GM19240 (cell line): Measurements from ENCODE around the gene FDCSP.
"Not testable (repeated sequence)": the region's sequence is repeated elsewhere in the genome, so short reads cannot be mapped to it uniquely, and the experiment has no call there.

Experiments
- DNase-seq: peaks from one replicate; pipeline ENCODE4 v3.0.0; 2011; ENCODE audit warnings: low spot score; ENCODE audit not compliant: insufficient read length

Gene FDCSP

GRCh38 chr4:70225824-70226223 lies at the start of gene FDCSP:
Gene FDCSP (plus strand): TSS chr4:70226124. CDS start chr4:70231195, 5,071 bp downstream.
- no peak for DNase-seq

GRCh38 chr4:70177090-70177489 lies 48.8 kb upstream of the FDCSP start:
- DNase-seq: no peak

DNA sequence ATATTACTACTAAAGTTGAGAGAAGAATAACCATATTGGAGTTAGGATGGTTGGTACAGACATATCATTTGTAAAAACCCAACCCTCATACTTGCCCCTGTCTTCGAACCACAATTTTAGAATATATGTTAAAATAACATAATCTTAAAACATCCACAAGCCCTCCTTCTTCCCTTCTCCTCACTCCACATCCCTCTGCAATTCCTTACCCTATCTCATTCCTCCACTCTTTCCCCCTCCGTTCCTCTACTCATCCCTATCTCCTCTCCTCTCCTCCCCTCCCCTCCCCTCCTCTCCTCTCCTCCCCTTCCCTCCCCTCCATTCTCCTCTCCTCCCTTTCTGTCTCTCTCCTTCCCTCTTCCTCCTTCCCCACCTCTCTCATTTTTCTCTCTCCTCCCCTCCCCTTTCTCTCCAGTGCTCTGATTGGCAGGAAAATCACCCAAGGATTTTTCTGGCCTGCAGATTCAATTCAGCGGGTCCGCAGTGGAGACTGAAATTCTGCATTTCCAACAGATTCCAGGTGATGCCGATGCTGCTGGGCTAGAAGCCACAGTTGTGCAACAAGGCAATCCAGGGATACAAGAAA lies 47.8 kb upstream of the FDCSP start:
- DNase-seq: no peak

DNA sequence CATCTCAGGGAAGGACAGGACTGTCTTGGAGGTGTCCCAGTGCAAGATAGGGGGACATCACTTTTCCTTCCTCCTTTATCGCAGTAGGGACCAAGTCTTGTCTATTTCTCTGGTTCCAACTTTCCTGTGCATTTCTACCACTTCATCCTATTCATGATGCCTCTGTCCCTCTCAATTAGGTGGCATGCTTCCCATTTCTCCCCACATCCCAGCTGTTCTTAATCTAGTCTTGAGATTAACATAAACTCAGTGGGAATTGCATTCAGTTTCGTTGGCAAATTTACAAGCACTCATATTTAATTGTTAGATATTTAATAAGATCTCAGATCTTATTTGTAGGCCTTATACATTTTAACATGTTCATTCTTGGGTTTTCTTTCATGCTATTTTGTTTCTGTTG lies 46.1 kb upstream of the FDCSP start:
- DNase-seq: no peak

- DNase-seq: no peak
Measured at GRCh38 chr4:70181864-70182263, 44.1 kb upstream of the FDCSP start.

GRCh38 chr4:70182517-70183167 lies 43.3 kb upstream of the FDCSP start:
- no peak for DNase-seq

- DNase-seq: no peak
Measured at GRCh38 chr4:70183168-70183939, 42.6 kb upstream of the FDCSP start.

DNA sequence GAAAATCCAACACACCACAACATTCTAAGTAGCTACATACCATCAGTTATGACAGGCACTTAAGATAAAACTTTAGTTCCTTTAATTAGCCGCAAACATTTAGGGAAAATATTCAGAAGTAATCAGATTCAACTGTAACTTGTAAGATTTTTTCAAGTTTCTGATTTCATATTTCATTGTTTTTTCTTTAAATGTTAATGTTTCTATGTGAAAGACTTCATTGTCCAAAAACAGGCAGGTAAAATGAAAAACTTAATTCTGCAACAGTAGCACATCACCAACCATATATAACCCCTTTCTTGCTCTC lies 42.0 kb upstream of the FDCSP start:
- DNase-seq: no peak

DNA sequence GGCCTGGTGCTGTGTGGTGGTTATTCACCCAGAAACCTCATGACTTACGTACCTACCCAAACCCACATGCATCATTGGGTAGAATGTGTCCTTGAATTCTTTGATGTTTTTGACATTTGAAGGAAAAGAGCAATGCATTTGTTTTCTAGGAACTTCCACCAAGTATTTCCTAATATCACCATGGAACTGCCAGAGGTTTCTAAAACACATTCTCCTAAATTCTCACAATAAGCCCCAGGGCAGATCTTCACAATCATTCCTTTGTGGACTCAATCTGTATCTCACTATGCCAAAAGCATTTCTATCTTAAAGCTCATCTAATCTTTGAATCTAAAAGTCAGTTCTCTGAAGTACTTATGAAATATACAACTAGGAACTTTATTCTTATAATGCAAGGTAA lies 38.7 kb upstream of the FDCSP start:
- no peak for DNase-seq

DNA sequence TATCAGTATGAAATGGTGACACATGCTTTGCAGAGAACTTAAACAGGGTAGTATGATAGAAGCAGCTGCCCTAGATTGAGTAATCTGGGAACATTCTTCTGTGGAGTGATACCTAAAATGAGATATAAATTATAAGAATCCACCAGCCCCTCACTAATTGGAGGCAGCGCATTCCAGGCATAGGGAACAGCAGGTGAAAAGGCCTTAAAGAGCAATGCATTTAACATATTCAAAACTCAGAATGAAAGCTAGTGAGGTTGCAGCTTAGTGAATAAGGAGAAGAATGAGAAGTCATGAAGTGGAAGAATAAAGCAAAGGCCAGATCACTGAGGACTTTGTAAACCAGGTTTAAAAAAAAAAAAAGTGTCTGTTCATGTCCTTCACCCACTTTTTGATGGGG lies 35.3 kb upstream of the FDCSP start:
- DNase-seq: no peak

DNA sequence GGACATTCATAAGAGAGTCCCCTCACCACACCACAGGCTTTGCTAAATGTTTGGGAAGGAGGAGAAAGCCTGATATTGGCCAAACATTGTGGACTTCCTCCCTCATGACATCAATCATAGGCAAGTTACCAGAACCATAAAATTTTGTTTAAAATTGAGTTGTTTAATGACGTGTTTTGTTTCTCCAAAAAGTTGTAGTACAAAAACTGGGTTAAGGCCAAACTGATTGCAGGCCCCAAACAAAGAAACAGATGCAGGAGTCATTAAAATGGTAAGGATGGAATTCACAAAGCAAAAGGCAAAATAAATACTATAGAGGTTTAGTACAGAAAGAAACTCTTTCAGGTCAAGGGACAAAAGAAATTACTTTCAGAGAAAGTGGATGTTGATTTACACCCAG lies 34.3 kb upstream of the FDCSP start:
- DNase-seq: no peak

DNA sequence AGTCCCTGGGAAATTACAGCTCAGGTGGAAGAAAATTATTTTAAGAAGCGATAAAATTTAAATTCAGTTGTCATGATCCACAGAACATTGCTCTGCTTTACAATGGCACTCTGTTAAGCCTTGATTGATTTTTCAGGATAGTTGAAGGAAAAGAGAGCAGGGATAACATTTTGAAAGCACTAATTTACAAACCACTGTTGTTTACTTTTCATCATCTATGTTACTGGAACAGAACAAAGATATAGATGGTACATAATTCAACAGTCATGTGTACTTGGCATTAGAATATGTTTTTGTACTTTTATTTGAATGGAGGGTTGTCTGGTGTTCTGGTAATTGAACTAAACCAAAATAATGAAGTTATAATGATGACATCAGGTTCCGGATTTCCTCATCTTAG lies 33.0 kb upstream of the FDCSP start:
- DNase-seq: no peak

DNA sequence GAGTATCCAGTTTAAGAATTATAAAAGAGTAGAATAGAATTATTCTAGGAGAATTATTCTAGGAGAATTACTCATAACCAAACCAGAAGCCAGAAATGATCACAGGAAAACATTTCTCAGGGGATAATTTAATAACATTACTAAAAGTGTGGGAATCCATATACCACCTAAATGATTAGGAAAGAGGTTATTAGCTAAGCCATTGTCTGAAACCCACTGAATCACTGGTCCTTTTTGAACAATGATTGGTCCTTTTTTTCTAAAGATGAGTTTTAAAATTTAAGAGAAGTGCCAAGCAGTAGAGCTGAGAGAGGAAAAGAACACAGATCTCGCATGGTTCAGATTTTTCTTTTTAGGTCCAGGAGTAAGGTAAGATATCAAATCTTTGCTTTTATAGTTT lies 30.5 kb upstream of the FDCSP start, which contains the start of gene ODAM:
Gene ODAM, plus strand, starts transcription at position 301 of the 400 bp plus-strand sequence. CDS start 819 bp downstream, outside the sequence.
- DNase-seq: no peak

DNA sequence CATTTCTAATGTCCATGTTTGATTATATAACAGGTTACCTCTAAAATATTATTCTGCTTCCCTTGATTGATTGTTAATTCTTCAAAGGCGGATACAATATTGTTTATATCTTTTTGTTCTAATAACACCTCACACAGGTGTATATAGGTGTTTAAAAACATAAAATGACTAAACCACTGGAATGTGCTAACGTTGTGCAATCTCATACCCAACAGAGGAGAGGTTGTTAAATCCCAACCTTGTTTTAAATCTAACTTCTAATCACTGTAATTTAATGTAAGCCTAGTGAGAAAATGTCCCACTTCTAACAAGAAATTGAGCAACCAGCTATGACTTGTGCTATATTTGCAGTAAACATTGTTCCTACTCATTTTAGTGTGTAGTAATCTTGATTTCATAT lies 29.1 kb upstream of the FDCSP start:
- no peak for DNase-seq

GRCh38 chr4:70197842-70198241 lies 28.1 kb upstream of the FDCSP start:
- DNase-seq: no peak

GRCh38 chr4:70203601-70204000 lies 22.3 kb upstream of the FDCSP start:
- no peak for DNase-seq

GRCh38 chr4:70212752-70213151 lies 13.2 kb upstream of the FDCSP start:
- DNase-seq: not testable (repeated sequence)

- not testable (repeated sequence) for DNase-seq
Measured at GRCh38 chr4:70216109-70216508, 9.8 kb upstream of the FDCSP start.

- not testable (repeated sequence) for DNase-seq
Measured at GRCh38 chr4:70216550-70216949, 9.4 kb upstream of the FDCSP start.

GRCh38 chr4:70221389-70221788 lies 4.5 kb upstream of the FDCSP start:
- DNase-seq: not testable (repeated sequence)

DNA sequence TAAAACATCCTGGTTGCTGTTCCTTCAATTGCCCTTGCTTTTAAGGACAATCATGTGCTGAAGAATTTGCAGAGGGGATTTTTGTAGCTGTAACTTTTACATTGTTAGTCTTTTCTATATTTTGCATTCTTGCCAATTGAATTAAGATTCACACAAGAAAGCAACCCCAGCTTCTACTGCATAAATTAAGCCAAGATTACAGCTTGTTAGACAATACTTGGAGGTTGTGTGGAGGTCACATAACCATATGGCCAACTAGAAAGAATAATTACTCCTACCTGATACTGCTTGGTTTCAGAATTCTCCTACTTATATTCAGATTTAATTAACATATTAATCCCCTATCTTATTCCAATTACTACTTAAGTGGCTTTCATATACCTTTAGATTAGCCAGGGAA lies 4.1 kb upstream of the FDCSP start:
- not testable (repeated sequence) for DNase-seq

- no peak for DNase-seq
Measured at GRCh38 chr4:70236125-70236524, 10.2 kb downstream of the FDCSP start.
